GM18526 (cell line): Measurements from ENCODE around the gene HLA-DRB1.

Experiments used
- POLR2A ChIP-seq: IDR thresholded peaks from 3 replicates; pipeline ENCODE4 v1.6.1; 2011; ENCODE audit not compliant: insufficient read length; ENCODE audit errors: extremely low read depth

HLA-DRB1 gene

GRCh38 chr6:32614366-32615081 lies 24.9 kb upstream of the HLA-DRB1 start:
- TF ChIP-seq POLR2A, result no peak

GRCh38 chr6:32613475-32613874 lies 23.8 kb upstream of the HLA-DRB1 start:
- TF ChIP-seq POLR2A, result no peak

GRCh38 chr6:32610682-32611296 lies 21.1 kb upstream of the HLA-DRB1 start:
- no peak for TF ChIP-seq POLR2A

GRCh38 chr6:32609731-32610640 lies 20.3 kb upstream of the HLA-DRB1 start:
- no peak for TF ChIP-seq POLR2A

GRCh38 chr6:32609391-32609730 lies 19.7 kb upstream of the HLA-DRB1 start:
- no peak for TF ChIP-seq POLR2A

- no peak for TF ChIP-seq POLR2A
Observed at GRCh38 chr6:32608362-32608761, 18.7 kb upstream of the HLA-DRB1 start.

GRCh38 chr6:32607988-32608298 lies 18.3 kb upstream of the HLA-DRB1 start:
- TF ChIP-seq POLR2A, result no peak

- no peak for TF ChIP-seq POLR2A
Observed at GRCh38 chr6:32607263-32607987, 17.8 kb upstream of the HLA-DRB1 start.

- TF ChIP-seq POLR2A, result no peak
Observed at GRCh38 chr6:32604434-32604877, 14.8 kb upstream of the HLA-DRB1 start.

- TF ChIP-seq POLR2A, result no peak
Observed at GRCh38 chr6:32603888-32604287, 14.2 kb upstream of the HLA-DRB1 start.

GRCh38 chr6:32603222-32603621 lies 13.6 kb upstream of the HLA-DRB1 start:
- TF ChIP-seq POLR2A, result no peak

GRCh38 chr6:32602383-32602782 lies 12.7 kb upstream of the HLA-DRB1 start:
- no peak for TF ChIP-seq POLR2A

GRCh38 chr6:32597024-32597423 lies 7.4 kb upstream of the HLA-DRB1 start:
- TF ChIP-seq POLR2A, result no peak

- no peak for TF ChIP-seq POLR2A
Observed at GRCh38 chr6:32588156-32588555, 1.5 kb downstream of the HLA-DRB1 start.

- TF ChIP-seq POLR2A, result no peak
Observed at GRCh38 chr6:32583527-32583898, 6.1 kb downstream of the HLA-DRB1 start.

GRCh38 chr6:32581315-32582095 lies 8.1 kb downstream of the HLA-DRB1 start:
- no peak for TF ChIP-seq POLR2A
